Epithelial cell of prostate (primary cell): ENCODE results near the gene LMNTD2.

ENCODE experiments used
- DNase-seq: peaks from one replicate; pipeline ENCODE4 v3.0.0-alpha.2; 2011; ENCODE audit warnings: low read depth, low spot score
- H3K27ac ChIP-seq: fragments of 450-650 bp; 2 replicates; pipeline ENCODE4 v1.5.1; 2017; ENCODE audit warnings: mild to moderate bottlenecking

Gene LMNTD2

GRCh38 chr11:560305-561147, at the start of gene LMNTD2, which contains the start of gene RASSF7:
Gene LMNTD2, minus strand, starts transcription at chr11:560738. Its CDS starts 22 bp downstream, at chr11:560716.
Gene RASSF7, plus strand, starts transcription at chr11:560970. Its CDS starts 799 bp downstream, at chr11:561769.
- DNase-seq = no peak
- peak within 1 kb of the TSS; percentile 93 for H3K27ac ChIP-seq

- H3K27ac ChIP-seq = no peak overlapping the region
Measured at GRCh38 chr11:609341-609811, 48.8 kb upstream of the LMNTD2 start.

DNA sequence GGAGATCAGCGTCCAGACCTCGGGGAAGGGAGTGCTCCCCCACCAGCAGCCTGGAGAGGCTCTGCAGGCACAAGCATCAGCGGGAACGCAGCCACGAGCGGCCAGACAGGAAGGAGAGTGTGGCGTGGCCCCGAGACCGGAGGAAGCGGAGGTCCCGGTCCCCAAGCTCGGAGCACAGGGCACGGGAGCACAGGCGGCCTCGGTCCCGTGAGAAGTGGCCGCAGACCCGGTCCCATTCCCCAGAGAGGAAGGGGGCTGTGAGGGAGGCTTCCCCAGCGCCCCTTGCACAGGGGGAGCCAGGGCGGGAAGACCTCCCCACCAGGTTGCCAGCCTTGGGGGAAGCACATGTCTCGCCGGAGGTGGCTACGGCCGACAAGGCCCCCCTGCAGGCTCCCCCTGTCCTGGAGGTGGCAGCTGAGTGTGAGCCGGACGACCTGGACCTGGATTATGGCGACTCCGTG, 48.3 kb upstream of the LMNTD2 start:
- H3K27ac ChIP-seq = no peak overlapping the region
- DNase-seq = no peak

More at GRCh38 chr11:609341-609811, 48.8 kb upstream of the LMNTD2 start:
- no peak for DNase-seq

- no peak overlapping the region for H3K27ac ChIP-seq
- no peak for DNase-seq
Measured at GRCh38 chr11:607971-608659, 47.6 kb upstream of the LMNTD2 start.

- H3K27ac ChIP-seq = peak overlapping the region; percentile 50
- DNase-seq = no peak
Measured at GRCh38 chr11:607020-607780, 46.7 kb upstream of the LMNTD2 start.

GRCh38 chr11:606245-606644, 45.7 kb upstream of the LMNTD2 start:
- peak; percentile 31 for DNase-seq
- peak overlapping the region; percentile 50 for H3K27ac ChIP-seq

DNA sequence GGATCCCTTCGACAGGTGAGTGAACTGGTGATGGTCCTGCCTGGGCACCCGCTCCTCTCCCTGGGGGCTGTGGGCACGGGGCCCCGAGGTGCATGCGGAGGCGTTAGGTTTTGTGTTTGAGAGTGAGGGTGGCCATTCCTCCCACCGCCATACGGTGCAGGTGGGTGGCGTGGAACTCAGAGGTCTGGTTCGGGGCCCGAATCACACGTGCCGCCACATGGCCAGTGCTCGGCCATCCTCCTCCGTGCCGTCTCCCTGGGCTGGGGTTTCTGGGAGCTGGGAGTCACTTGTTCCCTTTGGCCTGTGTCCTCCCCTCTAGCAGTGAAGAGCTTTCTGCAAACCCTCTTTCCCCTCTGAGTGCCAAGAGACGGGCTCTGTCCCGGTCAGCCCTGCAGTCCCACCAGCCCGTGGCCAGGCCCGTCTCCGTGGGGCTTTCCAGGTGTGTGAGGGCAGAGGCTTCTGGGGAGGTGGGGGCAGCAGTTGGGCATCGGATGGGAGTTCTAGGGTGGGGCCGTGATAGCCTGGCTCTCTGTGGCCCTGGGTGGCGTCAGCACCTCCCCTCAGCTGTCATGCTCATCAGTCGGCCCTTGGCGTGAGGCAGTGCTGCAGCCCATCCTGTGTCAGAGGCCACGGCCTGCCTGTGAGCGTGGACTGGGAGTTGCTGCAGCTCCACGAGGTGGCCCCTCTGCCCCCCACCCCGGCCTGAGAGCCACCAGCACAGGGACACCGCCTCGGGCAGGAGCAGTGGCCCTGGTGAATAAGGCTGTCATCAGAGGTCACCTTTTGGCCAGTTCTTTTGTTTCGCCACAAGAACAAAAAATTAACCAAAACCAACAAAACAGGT, 45.0 kb upstream of the LMNTD2 start:
- DNase-seq = no peak
- peak overlapping the region; percentile 50 for H3K27ac ChIP-seq

DNA sequence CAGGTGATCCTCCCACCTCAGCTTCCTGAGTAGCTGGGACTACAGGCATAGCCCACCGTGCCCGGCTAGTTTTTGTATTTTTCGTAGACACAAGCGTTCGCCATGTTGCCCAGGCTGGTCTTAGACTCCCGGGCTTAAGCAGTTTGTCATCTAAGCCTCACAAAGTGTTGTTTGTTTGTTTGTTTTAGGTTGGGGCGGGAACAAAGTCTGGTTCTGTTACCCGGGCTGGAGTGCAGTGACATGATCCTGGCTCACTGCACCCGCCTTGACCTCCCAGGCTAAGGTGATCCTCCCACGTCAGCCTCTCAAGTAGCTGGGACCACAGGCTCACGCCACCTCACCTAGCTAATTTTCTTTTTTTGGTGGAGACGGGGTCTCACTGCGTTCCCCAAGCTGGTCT, 42.6 kb upstream of the LMNTD2 start:
- no peak for DNase-seq
- no peak overlapping the region for H3K27ac ChIP-seq

- H3K27ac ChIP-seq = no peak overlapping the region
- DNase-seq = no peak
Measured at GRCh38 chr11:601573-602245, 41.2 kb upstream of the LMNTD2 start.

DNA sequence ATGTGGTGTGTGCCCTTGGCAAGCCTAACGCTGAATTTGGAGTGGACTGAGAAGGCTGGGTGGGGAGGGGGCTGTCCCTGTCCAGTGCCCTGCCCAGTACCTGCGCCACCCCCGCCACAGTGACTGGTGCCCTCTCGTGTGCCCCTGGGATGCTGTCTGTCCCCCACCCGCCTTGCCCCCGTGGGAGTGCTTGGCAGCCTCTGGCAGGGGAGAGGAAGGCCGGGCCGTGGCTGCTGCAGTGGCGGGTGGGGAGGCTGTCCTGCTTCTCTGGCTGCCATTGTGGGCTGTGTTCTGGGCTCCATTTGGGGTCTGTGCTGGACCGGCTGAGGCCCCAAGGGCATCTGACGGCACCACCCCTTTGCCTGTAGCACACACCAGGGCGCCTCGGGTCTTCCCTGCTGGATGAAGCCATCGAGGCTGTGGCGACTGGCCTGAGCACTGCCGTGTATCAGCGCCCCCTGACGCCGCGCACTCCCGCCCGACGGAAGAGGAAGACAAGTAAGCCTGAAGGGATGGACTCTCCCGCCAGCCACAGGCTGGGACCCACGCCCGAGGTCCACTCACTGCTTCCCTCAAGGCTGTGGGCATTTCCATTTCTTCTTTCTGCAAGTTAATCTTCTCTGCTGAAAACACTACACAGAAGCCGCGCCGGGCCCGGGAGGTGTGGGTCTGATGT, 37.6 kb upstream of the LMNTD2 start:
- no peak overlapping the region for H3K27ac ChIP-seq
- no peak for DNase-seq

- DNase-seq = no peak
- no peak overlapping the region for H3K27ac ChIP-seq
Measured at GRCh38 chr11:597166-597725, 36.7 kb upstream of the LMNTD2 start.

GRCh38 chr11:596374-596773, 35.8 kb upstream of the LMNTD2 start:
- DNase-seq = no peak
- H3K27ac ChIP-seq = no peak overlapping the region

GRCh38 chr11:595400-595799, 34.9 kb upstream of the LMNTD2 start:
- no peak for DNase-seq
- no peak overlapping the region for H3K27ac ChIP-seq

- H3K27ac ChIP-seq = no peak overlapping the region
- DNase-seq = no peak
Measured at GRCh38 chr11:593347-593746, 32.8 kb upstream of the LMNTD2 start.

- H3K27ac ChIP-seq = no peak overlapping the region
- no peak for DNase-seq
Measured at GRCh38 chr11:592918-593317, 32.4 kb upstream of the LMNTD2 start.

- H3K27ac ChIP-seq = no peak overlapping the region
- DNase-seq = no peak
Measured at GRCh38 chr11:592501-592900, 32.0 kb upstream of the LMNTD2 start.

GRCh38 chr11:590997-591396, 30.5 kb upstream of the LMNTD2 start:
- no peak overlapping the region for H3K27ac ChIP-seq
- DNase-seq = no peak

DNA sequence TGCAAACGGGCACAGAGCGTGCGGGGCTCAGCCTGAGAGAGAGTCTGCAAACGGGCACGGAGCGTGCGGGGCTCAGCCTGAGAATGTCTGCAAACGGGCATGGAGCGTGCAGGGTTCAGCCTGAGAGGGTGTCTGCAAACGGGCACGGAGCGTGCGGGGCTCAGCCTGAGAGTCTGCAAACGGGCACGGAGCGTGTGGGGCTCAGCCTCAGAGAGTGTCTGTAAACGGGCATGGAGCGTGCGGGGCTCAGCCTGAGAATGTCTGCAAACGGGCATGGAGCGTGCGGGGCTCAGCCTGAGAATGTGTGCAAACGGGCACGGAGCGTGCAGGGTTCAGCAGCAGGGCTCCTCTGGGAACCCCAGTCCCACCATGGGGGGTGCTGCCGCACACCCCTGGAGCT, 29.3 kb upstream of the LMNTD2 start:
- no peak overlapping the region for H3K27ac ChIP-seq

More for the DNA sequence above, 29.3 kb upstream of the LMNTD2 start:
- no peak for DNase-seq
